ENCODE data around the gene GCNT2. TPM values are rescaled to one million over a fixed set of nuclear protein-coding genes. Genes with fewer than 3 reads are reported as not detected.

GCNT2 gene
- total RNA-seq, 4 donors from 2014 or later: 15.8 to 23.2 (median 19.4) TPM

- 82% methylated on average over 4 of the region's 6 CpGs for WGBS
- Histone ChIP-seq H3K36me3 (no peaks in the 10 kb centered on the region), H3K27me3 (no peaks in the 10 kb centered on the region), H3K9me3 (peaks cover 0 to 7% (median 0%) of the 10 kb centered on the region in 4 donors), H3K27ac (replicated peaks in 1 of 4) (no peak overlapping the region), H3K4me1 (no peaks in the 10 kb centered on the region), H3K4me3 (no peak overlapping the region)
- DNase-seq (ENCODE audit: extremely low spot score): no peak
- intact Hi-C loops (cut with DNase I): no loop called here
- no peak for TF ChIP-seq CTCF (IDR thresholded peaks at IDR 0.05)
- no peak for TF ChIP-seq EP300 (IDR thresholded peaks at IDR 0.05)
- no peak for TF ChIP-seq POLR2A (IDR thresholded peaks at IDR 0.05; ENCODE audit: low read depth)
- no peak for TF ChIP-seq POLR2AphosphoS5 (IDR thresholded peaks at IDR 0.05)
Measured at GRCh38 chr6:10668126-10668917, 147.2 kb downstream of the GCNT2 start.

- Histone ChIP-seq H3K27me3 (no peaks in the 10 kb centered on the region), H3K4me3 (no peak overlapping the region), H3K27ac (replicated peaks in 1 of 4) (no peak overlapping the region), H3K4me1 (no peaks in the 10 kb centered on the region), H3K36me3 (no peaks in the 10 kb centered on the region), H3K9me3 (no peaks in the 10 kb centered on the region)
- TF ChIP-seq EP300 (IDR thresholded peaks at IDR 0.05) (no peak), POLR2AphosphoS5 (IDR thresholded peaks at IDR 0.05) (no peak), POLR2A (IDR thresholded peaks at IDR 0.05; ENCODE audit: low read depth) (no peak), CTCF (IDR thresholded peaks at IDR 0.05) (no peak)
- intact Hi-C loops (cut with DNase I): no loop called here
- no peak for DNase-seq (ENCODE audit: extremely low spot score)
- 97% methylated on average over 7 of the region's 7 CpGs for WGBS
Measured at GRCh38 chr6:10676403-10676802, 155.3 kb downstream of the GCNT2 start.

GRCh38 chr6:10678456-10678855, 157.3 kb downstream of the GCNT2 start:
- H3K27ac ChIP-seq (replicated peaks in 1 of 4): no peak overlapping the region
- no peaks in the 10 kb centered on the region for H3K4me1 ChIP-seq
- WGBS: 95% methylated on average over 4 of the region's 4 CpGs
- no peaks in the 10 kb centered on the region for H3K9me3 ChIP-seq
- TF ChIP-seq POLR2AphosphoS5 (IDR thresholded peaks at IDR 0.05) (no peak), POLR2A (IDR thresholded peaks at IDR 0.05; ENCODE audit: low read depth) (no peak), EP300 (IDR thresholded peaks at IDR 0.05) (no peak), CTCF (IDR thresholded peaks at IDR 0.05) (no peak)
- intact Hi-C loops (cut with DNase I): no loop called here
- H3K4me3 ChIP-seq: no peak overlapping the region
- H3K27me3 ChIP-seq: no peaks in the 10 kb centered on the region
- H3K36me3 ChIP-seq: no peaks in the 10 kb centered on the region
- no peak for DNase-seq (ENCODE audit: extremely low spot score)

Small RNAs within 50 kb of the gene (small RNA-seq; reads per million reads assigned to genes)
- 0 reads per million in 3 donors for gene RF00019

Other genes with a start within 250 kb of the GCNT2 start
- 1 to 10 TPM in 3 of 4 donors, under 1 TPM in 1; 0.69 to 3.0 (median 1.3) TPM for gene TFAP2A, start 106.3 kb upstream of the GCNT2 start, total RNA-seq
- 1 to 10 TPM in 1 of 4 donors, under 1 TPM in 1, not detected in 2; 0.71 to 1.2 TPM for gene C6orf52, start 173.3 kb downstream of the GCNT2 start, total RNA-seq
- 10 to 100 TPM in 2 of 4 donors, 1 to 10 TPM in 2; 9.4 to 17.9 (median 11.4) TPM for gene PAK1IP1, start 173.6 kb downstream of the GCNT2 start, total RNA-seq
- gene TMEM14C, start 201.7 kb downstream of the GCNT2 start, total RNA-seq: 100 to 1,000 TPM in 3 of 4 donors, 10 to 100 TPM in 1; 91.1 to 147 (median 140) TPM
- 10 to 100 TPM; 35.4 to 77.2 (median 66.2) TPM for gene TMEM14B, start 226.5 kb downstream of the GCNT2 start, total RNA-seq